T47D (cell line): ENCODE measurements around the gene CORO2B.

ENCODE experiments used
- DNase-seq, 2 experiments: peaks; one replicate each; pipeline versions ENCODE4 v3.0.0 to v3.0.0-alpha.2; 2011 to 2012; ENCODE audit warnings: low read depth in 1 of 2, low spot score in 1 of 2
- JUND ChIP-seq: IDR thresholded peaks from 2 replicates; pipeline ENCODE4 v1.6.1; 2012; ENCODE audit warnings: low read depth
- in situ Hi-C: cut with HindIII; loops from 2 replicates; pipeline ENCODE4 v1.10.0; 2016; ENCODE audit warnings: low sequenced_read_pairs, low pct_unique_long_range_greater_than_20kb

CORO2B gene

GRCh38 chr15:68583321-68583720 is 4.5 kb downstream of the CORO2B start:
- no peak for DNase-seq
- in situ Hi-C loops, result no loop called here
- TF ChIP-seq JUND, result no peak

GRCh38 chr15:68583936-68584755 is 5.4 kb downstream of the CORO2B start:
- no peak for DNase-seq
- TF ChIP-seq JUND, result no peak
- in situ Hi-C loops, result no loop called here

- DNase-seq, result no peak
- in situ Hi-C loops, result no loop called here
- no peak for TF ChIP-seq JUND
Measured at GRCh38 chr15:68584756-68585573, 6.2 kb downstream of the CORO2B start.

GRCh38 chr15:68585574-68586273 is 6.9 kb downstream of the CORO2B start:
- DNase-seq, result no peak
- in situ Hi-C loops, result no loop called here
- no peak for TF ChIP-seq JUND

- DNase-seq, result no peak
- in situ Hi-C loops, result no loop called here
Measured at GRCh38 chr15:68586274-68586961, 7.6 kb downstream of the CORO2B start.

GRCh38 chr15:68587769-68588385 is 9.1 kb downstream of the CORO2B start:
- no peak for DNase-seq
- no peak for TF ChIP-seq JUND

More at GRCh38 chr15:68586274-68586961, 7.6 kb downstream of the CORO2B start:
- no peak for TF ChIP-seq JUND

GRCh38 chr15:68589053-68589452 is 10.3 kb downstream of the CORO2B start:
- no peak for TF ChIP-seq JUND
- no peak for DNase-seq
- in situ Hi-C loops, result no loop called here

More at GRCh38 chr15:68587769-68588385, 9.1 kb downstream of the CORO2B start:
- in situ Hi-C loops, result no loop called here

GRCh38 chr15:68589783-68590710 is 11.3 kb downstream of the CORO2B start:
- DNase-seq, result no peak
- TF ChIP-seq JUND, result no peak
- in situ Hi-C loops, result no loop called here

GRCh38 chr15:68590721-68591389 is 12.1 kb downstream of the CORO2B start:
- TF ChIP-seq JUND, result no peak
- no peak for DNase-seq
- in situ Hi-C loops, result no loop called here

GRCh38 chr15:68592054-68592453 is 13.3 kb downstream of the CORO2B start:
- TF ChIP-seq JUND, result no peak
- in situ Hi-C loops, result no loop called here
- no peak for DNase-seq
